ENCODE data around the gene CD36.

DNA sequence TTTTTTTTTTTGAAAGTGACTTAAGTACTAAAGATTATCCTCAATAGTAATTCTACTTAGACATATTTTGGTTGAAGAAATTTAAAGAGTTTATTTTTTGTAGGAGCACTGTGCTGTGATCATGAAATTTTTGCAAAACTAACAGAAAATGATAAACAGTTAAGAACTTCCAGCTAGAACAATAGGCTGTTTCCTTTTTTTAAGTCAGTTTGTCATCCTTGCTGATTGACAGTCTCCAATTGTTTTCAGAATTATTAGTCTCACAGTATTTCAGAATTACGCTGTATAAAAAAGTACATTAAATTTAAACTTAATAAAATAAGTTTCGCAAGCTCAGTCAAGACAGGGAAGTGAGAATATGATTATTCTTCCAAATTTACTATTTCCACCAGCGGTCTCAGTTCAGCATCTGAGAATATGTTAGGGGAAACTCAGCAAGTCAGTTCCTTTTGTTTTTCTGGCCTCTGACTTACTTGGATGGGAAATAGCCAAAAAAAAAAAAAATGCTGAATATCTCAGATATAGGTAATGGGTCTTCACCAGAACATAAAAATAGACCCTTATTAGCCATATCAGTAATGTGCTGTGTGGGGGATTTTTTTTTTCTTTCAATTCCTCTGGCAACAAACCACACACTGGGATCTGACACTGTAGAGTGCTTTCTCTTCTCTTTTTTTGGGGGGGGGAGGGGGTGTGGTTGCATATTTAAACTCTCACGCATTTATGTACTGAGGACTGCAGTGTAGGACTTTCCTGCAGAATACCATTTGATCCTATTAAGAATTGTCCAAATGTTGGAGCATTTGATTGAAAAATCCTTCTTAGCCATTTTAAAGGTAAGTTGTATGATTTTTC, at the start of gene CD36:
- TF ChIP-seq, protein P1, sequence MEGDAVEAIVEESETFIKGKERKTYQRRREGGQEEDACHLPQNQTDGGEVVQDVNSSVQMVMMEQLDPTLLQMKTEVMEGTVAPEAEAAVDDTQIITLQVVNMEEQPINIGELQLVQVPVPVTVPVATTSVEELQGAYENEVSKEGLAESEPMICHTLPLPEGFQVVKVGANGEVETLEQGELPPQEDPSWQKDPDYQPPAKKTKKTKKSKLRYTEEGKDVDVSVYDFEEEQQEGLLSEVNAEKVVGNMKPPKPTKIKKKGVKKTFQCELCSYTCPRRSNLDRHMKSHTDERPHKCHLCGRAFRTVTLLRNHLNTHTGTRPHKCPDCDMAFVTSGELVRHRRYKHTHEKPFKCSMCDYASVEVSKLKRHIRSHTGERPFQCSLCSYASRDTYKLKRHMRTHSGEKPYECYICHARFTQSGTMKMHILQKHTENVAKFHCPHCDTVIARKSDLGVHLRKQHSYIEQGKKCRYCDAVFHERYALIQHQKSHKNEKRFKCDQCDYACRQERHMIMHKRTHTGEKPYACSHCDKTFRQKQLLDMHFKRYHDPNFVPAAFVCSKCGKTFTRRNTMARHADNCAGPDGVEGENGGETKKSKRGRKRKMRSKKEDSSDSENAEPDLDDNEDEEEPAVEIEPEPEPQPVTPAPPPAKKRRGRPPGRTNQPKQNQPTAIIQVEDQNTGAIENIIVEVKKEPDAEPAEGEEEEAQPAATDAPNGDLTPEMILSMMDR (conservative IDR thresholded peaks at IDR 0.05; ENCODE audit: low read depth in 2 of 2): no peak
- no peak for TF ChIP-seq POLR2AphosphoS5 (IDR thresholded peaks at IDR 0.05; ENCODE audit: low read depth)
- TF ChIP-seq ZNF462 (CRISPR knock-in tag; IDR thresholded peaks at IDR 0.05): no peak
- no peak for TF ChIP-seq EZH2phosphoT487 (IDR thresholded peaks at IDR 0.05; ENCODE audit: unreplicated experiment)
- TF ChIP-seq JUNB (IDR thresholded peaks at IDR 0.05; ENCODE audit: unreplicated experiment): no peak
- no peak for TF ChIP-seq EZH2 (IDR thresholded peaks at IDR 0.05; ENCODE audit: low read depth, unreplicated experiment)
- no peak for TF ChIP-seq NANOG (IDR thresholded peaks at IDR 0.05; ENCODE audit: borderline replicate concordance)
- TF ChIP-seq CREB1 (CRISPR knock-in tag; IDR thresholded peaks at IDR 0.05; ENCODE audit: low read depth): no peak
- TF ChIP-seq, protein P2, sequence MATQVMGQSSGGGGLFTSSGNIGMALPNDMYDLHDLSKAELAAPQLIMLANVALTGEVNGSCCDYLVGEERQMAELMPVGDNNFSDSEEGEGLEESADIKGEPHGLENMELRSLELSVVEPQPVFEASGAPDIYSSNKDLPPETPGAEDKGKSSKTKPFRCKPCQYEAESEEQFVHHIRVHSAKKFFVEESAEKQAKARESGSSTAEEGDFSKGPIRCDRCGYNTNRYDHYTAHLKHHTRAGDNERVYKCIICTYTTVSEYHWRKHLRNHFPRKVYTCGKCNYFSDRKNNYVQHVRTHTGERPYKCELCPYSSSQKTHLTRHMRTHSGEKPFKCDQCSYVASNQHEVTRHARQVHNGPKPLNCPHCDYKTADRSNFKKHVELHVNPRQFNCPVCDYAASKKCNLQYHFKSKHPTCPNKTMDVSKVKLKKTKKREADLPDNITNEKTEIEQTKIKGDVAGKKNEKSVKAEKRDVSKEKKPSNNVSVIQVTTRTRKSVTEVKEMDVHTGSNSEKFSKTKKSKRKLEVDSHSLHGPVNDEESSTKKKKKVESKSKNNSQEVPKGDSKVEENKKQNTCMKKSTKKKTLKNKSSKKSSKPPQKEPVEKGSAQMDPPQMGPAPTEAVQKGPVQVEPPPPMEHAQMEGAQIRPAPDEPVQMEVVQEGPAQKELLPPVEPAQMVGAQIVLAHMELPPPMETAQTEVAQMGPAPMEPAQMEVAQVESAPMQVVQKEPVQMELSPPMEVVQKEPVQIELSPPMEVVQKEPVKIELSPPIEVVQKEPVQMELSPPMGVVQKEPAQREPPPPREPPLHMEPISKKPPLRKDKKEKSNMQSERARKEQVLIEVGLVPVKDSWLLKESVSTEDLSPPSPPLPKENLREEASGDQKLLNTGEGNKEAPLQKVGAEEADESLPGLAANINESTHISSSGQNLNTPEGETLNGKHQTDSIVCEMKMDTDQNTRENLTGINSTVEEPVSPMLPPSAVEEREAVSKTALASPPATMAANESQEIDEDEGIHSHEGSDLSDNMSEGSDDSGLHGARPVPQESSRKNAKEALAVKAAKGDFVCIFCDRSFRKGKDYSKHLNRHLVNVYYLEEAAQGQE (IDR thresholded peaks at IDR 0.05; ENCODE audit: unreplicated experiment): no peak
- TF ChIP-seq, protein P3, sequence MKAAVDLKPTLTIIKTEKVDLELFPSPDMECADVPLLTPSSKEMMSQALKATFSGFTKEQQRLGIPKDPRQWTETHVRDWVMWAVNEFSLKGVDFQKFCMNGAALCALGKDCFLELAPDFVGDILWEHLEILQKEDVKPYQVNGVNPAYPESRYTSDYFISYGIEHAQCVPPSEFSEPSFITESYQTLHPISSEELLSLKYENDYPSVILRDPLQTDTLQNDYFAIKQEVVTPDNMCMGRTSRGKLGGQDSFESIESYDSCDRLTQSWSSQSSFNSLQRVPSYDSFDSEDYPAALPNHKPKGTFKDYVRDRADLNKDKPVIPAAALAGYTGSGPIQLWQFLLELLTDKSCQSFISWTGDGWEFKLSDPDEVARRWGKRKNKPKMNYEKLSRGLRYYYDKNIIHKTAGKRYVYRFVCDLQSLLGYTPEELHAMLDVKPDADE (IDR thresholded peaks at IDR 0.05): no peak
- no peak for TF ChIP-seq ZNF331 (CRISPR knock-in tag; IDR thresholded peaks at IDR 0.05; ENCODE audit: low read depth)
- no peak for TF ChIP-seq STAT1 (IDR thresholded peaks at IDR 0.05; ENCODE audit: unreplicated experiment)
- TF ChIP-seq ZNF114 (CRISPR knock-in tag; IDR thresholded peaks at IDR 0.05): no peak
